GM21528 (cell line): ENCODE measurements around the gene ARPC5.
"Not testable (repeated sequence)": the region's sequence is repeated elsewhere in the genome, so short reads cannot be mapped to it uniquely, and the experiment has no call there.

Experiments
- ATAC-seq: cut with Tn5 transposase; IDR thresholded peaks from one replicate; pipeline ENCODE4 v1.9.1; 2021; ENCODE audit warnings: mild to moderate bottlenecking, moderate library complexity; ENCODE audit not compliant: unreplicated experiment, low FRiP score

ARPC5 gene

GRCh38 chr1:183635606-183636333 lies at the start of gene ARPC5:
ARPC5 (minus strand) TSS chr1:183635783; CDS start chr1:183635659, 124 bp downstream.
- ATAC-seq, result peak; percentile 91

- ATAC-seq, result no peak
Observed at GRCh38 chr1:183685112-183685713, 49.6 kb upstream of the ARPC5 start.

GRCh38 chr1:183679363-183679762 lies 43.8 kb upstream of the ARPC5 start:
- ATAC-seq, result not testable (repeated sequence)

GRCh38 chr1:183678819-183679218 lies 43.2 kb upstream of the ARPC5 start:
- ATAC-seq, result no peak

- no peak for ATAC-seq
Observed at GRCh38 chr1:183676586-183677189, 41.1 kb upstream of the ARPC5 start.

GRCh38 chr1:183675883-183676585 lies 40.5 kb upstream of the ARPC5 start:
- no peak for ATAC-seq

GRCh38 chr1:183675381-183675780 lies 39.8 kb upstream of the ARPC5 start:
- ATAC-seq, result no peak

GRCh38 chr1:183674886-183675285 lies 39.3 kb upstream of the ARPC5 start:
- no peak for ATAC-seq

GRCh38 chr1:183674339-183674738 lies 38.8 kb upstream of the ARPC5 start:
- ATAC-seq, result no peak

GRCh38 chr1:183673605-183674323 lies 38.2 kb upstream of the ARPC5 start:
- ATAC-seq, result no peak

- no peak for ATAC-seq
Observed at GRCh38 chr1:183670169-183670568, 34.6 kb upstream of the ARPC5 start.

GRCh38 chr1:183656355-183656754 lies 20.8 kb upstream of the ARPC5 start:
- no peak for ATAC-seq

GRCh38 chr1:183655562-183656075 lies 20.0 kb upstream of the ARPC5 start:
- ATAC-seq, result peak; percentile 75

GRCh38 chr1:183654706-183655105 lies 19.1 kb upstream of the ARPC5 start:
- ATAC-seq, result no peak

GRCh38 chr1:183653876-183654451 lies 18.4 kb upstream of the ARPC5 start:
- ATAC-seq, result no peak

GRCh38 chr1:183653462-183653794 lies 17.8 kb upstream of the ARPC5 start:
- ATAC-seq, result no peak

- no peak for ATAC-seq
Observed at GRCh38 chr1:183652547-183653461, 17.2 kb upstream of the ARPC5 start, which contains the start of gene APOBEC4. APOBEC4 (minus strand) TSS chr1:183653316; CDS start chr1:183648781, 4,535 bp downstream.

GRCh38 chr1:183652107-183652506 lies 16.5 kb upstream of the ARPC5 start:
- ATAC-seq, result no peak

GRCh38 chr1:183651612-183652011 lies 16.0 kb upstream of the ARPC5 start:
- no peak for ATAC-seq
